Esophagus muscularis mucosa (tissue), 4 donors: ENCODE measurements around the gene TUBGCP6. TPM values are rescaled to one million over a fixed set of nuclear protein-coding genes. Genes with fewer than 3 reads are reported as not detected.

Source experiments
- DNase-seq: peaks from one replicate; pipeline ENCODE4 v3.0.0-alpha.2; 2017; ENCODE audit errors: extremely low spot score
- H3K27ac ChIP-seq, 4 donors: fragments of 200-600 bp; sonication (generic); replicated peaks in 1 of 4; 1 replicate in 3 of 4; 2 replicates in 1 of 4; pipeline ENCODE4 v1.5.1; 2016 to 2019; ENCODE audit warnings: mild to moderate bottlenecking in 1 of 4
- H3K27me3 ChIP-seq, 4 donors: fragments of 200-600 bp; sonication (generic); one replicate each; pipeline versions ENCODE4 v1.5.1 to v1.6.0; 2016 to 2019
- H3K36me3 ChIP-seq, 4 donors: fragments of 200-600 bp; sonication (generic); one replicate each; pipeline ENCODE4 v1.5.1; 2016 to 2019
- H3K4me1 ChIP-seq, 4 donors: fragments of 200-600 bp; sonication (generic); one replicate each; pipeline ENCODE4 v1.5.1; 2016 to 2019
- H3K4me3 ChIP-seq, 4 donors: fragments of 200-600 bp; sonication (generic); 1 replicate in 2 of 4; 2 replicates in 2 of 4; pipeline ENCODE4 v1.5.1; 2016 to 2019; ENCODE audit warnings: mild to moderate bottlenecking in 4 of 4, moderate library complexity in 1 of 4
- H3K9me3 ChIP-seq, 4 donors: fragments of 200-600 bp; sonication (generic); 1 replicate in 3 of 4; 2 replicates in 1 of 4; pipeline ENCODE4 v1.5.1; 2016 to 2019
- CTCF ChIP-seq, 3 experiments: fragments of 200-600 bp in 2 of 3; fragments of 450-650 bp in 1 of 3; sonication (generic) in 2 of 3; IDR thresholded peaks; one replicate each; pipeline ENCODE4 v1.5.1; 2017 to 2019; ENCODE audit warnings: antibody characterized with exemption in 3 of 3, mild to moderate bottlenecking in 2 of 3, moderate library complexity in 1 of 3
- EP300 ChIP-seq: sonication (generic); formaldehyde crosslinking; IDR thresholded peaks from one replicate; pipeline ENCODE4 v1.6.1; 2017; ENCODE audit warnings: antibody characterized with exemption
- POLR2A ChIP-seq: fragments of 450-650 bp; IDR thresholded peaks from one replicate; pipeline ENCODE4 v1.6.1; 2017; ENCODE audit warnings: antibody characterized with exemption, moderate library complexity, mild to moderate bottlenecking, low read depth
- POLR2AphosphoS5 ChIP-seq, 2 donors: sonication (generic); formaldehyde crosslinking; IDR thresholded peaks; one replicate each; pipeline ENCODE4 v1.6.1; 2017; ENCODE audit warnings: antibody characterized with exemption in 2 of 2
- WGBS: methylation state at CpG from one replicate; pipeline ENCODE4 v1.1.5; 2018; 5-methylcytosine and 5-hydroxymethylcytosine counted together
- intact Hi-C: fragments of 100-400 bp; cut with DNase I; formaldehyde crosslinking; loops from one replicate; pipeline ENCODE4 v1.15.1; 2023
- total RNA-seq, 4 donors: library from RNA; depleted of rRNA; stranded (reverse); fragments of >200 nt; gene quantifications; one replicate each; pipeline versions ENCODE4 v1.1.0 to v1.2.1, GENCODE V29; 2016

TUBGCP6 gene
- total RNA-seq, 4 donors from 2014 or later: 20.2 to 38.0 (median 30.0) TPM

DNA sequence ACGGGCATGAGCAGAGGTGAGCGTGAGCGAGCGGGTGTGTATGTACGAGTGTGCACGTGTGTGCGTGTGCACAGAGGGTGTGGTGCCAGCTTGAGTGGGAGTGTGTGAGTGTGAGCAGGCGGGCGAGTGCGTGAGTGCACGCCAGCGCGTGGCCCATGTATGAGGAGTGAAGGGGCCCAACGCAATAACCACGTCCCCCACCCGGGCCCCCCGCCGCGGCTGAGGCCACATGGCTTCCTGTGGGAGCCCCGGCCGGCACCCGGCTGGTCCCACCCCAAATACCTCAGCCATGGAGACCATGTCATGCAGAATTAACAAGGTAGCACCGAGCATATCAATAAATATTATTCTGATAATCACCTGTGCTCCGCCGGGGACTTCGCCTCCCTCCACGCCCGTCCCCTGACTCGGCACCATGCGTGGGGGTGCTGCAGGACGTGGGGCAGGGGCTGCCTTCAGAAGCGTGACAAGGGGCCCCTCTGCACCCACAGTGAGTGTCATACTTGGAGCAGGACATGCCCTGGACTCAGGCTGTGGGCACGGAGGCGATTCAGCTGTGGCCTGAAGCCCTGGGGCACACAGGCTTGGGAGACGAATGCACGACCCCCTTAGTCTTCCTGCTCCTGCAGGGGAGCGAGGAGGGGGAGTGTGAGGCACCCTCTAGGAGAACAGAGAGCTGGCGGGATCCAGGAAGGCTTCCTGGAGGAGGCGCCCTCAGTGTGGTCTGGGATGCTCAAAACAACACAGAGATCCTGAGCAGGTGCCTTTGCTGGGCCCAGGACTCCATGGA lies 64.7 kb downstream of the TUBGCP6 start:
- Histone ChIP-seq H3K4me3 (no peak overlapping the region), H3K4me1 (peaks cover 13 to 30% (median 17%) of the 10 kb centered on the region in 4 donors), H3K36me3 (no peaks in the 10 kb centered on the region), H3K27me3 (peaks cover 0 to 58% (median 17%) of the 10 kb centered on the region in 4 donors), H3K9me3 (no peaks in the 10 kb centered on the region), H3K27ac (no peak overlapping the region)
- no peak for DNase-seq
- intact Hi-C loops: loop anchor here (5.0 kb wide), 1 partner anchor 248 kb away; no protein-coding TSS in a partner anchor
- WGBS: 77% methylated on average over 39 of the region's 39 CpGs
- TF ChIP-seq POLR2A (no peak), EP300 (no peak), POLR2AphosphoS5 (IDR thresholded peaks at IDR 0.05) (no peak), CTCF (IDR thresholded peaks at IDR 0.05) (no peak)

DNA sequence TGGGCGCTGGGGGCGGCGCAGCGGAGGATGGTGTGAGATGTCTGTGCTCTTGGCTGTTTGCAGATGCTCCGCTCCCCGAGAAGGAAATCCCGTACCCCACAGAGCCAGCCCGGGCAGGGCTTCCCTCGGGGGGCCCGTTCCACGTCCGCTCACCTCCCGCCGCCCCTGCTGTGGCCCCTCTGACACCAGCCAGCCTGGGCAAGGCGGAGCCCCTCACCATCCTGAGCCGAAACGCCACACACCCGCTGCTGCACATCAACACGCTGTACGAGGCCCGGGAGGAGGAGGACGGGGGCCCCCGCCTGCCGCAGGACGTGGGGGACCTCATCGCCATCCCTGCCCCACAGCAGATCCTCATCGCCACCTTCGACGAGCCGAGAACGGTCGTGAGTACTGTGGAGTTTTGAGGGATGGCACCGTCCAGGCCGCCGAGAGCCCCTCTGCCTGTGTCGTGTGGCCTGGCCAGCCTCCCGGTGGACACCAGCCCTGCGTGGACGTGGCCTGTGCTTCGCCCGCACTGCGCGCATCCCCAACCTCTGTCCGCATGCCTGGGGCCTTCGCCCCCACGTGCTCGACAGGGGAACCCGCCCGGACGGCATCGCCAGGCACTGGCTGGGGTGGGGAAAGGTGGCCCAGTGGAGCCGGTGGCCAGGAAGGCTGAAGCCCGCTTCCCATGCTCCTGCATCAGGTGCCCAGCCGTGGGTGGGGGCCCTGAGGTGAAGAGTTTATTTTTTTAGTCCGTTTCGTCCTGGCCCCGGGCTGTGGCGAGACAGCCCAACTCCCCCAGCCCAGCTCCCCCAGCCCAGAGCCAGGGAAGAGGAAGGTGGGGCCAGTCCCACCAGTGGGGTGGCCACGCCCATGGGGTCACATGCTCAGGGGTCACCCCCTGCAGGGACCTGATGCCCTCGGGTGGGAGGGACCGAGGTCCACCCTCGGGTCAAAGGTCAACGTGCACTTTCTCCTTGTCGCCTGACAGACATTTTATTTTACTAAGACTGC lies 65.7 kb downstream of the TUBGCP6 start:
- Histone ChIP-seq H3K9me3 (no peaks in the 10 kb centered on the region), H3K4me1 (peaks cover 5 to 20% (median 7%) of the 10 kb centered on the region in 4 donors), H3K27me3 (peaks cover 0 to 67% (median 17%) of the 10 kb centered on the region in 4 donors), H3K36me3 (no peaks in the 10 kb centered on the region), H3K4me3 (no peak overlapping the region), H3K27ac (no peak overlapping the region)
- no peak for TF ChIP-seq CTCF (IDR thresholded peaks at IDR 0.05)
- TF ChIP-seq POLR2A: no peak
- no peak for TF ChIP-seq POLR2AphosphoS5 (IDR thresholded peaks at IDR 0.05)
- TF ChIP-seq EP300: no peak
- intact Hi-C loops: no loop called here
- no peak for DNase-seq
- 83% methylated on average over 41 of the region's 64 CpGs for WGBS

- Histone ChIP-seq H3K36me3 (no peaks in the 10 kb centered on the region), H3K4me1 (peaks cover 0 to 13% (median under 1%) of the 10 kb centered on the region in 4 donors), H3K4me3 (no peak overlapping the region), H3K9me3 (no peaks in the 10 kb centered on the region), H3K27ac (no peak overlapping the region), H3K27me3 (peaks cover 0 to 74% (median 17%) of the 10 kb centered on the region in 4 donors)
- WGBS: 66% methylated on average over 17 of the region's 22 CpGs
- no peak for DNase-seq
- intact Hi-C loops: no loop called here
- TF ChIP-seq POLR2AphosphoS5 (IDR thresholded peaks at IDR 0.05) (no peak), POLR2A (no peak), CTCF (IDR thresholded peaks at IDR 0.05) (no peak), EP300 (no peak)
These were observed 66.4 kb downstream of the TUBGCP6 start for GRCh38 chr22:50178471-50178864.

DNA sequence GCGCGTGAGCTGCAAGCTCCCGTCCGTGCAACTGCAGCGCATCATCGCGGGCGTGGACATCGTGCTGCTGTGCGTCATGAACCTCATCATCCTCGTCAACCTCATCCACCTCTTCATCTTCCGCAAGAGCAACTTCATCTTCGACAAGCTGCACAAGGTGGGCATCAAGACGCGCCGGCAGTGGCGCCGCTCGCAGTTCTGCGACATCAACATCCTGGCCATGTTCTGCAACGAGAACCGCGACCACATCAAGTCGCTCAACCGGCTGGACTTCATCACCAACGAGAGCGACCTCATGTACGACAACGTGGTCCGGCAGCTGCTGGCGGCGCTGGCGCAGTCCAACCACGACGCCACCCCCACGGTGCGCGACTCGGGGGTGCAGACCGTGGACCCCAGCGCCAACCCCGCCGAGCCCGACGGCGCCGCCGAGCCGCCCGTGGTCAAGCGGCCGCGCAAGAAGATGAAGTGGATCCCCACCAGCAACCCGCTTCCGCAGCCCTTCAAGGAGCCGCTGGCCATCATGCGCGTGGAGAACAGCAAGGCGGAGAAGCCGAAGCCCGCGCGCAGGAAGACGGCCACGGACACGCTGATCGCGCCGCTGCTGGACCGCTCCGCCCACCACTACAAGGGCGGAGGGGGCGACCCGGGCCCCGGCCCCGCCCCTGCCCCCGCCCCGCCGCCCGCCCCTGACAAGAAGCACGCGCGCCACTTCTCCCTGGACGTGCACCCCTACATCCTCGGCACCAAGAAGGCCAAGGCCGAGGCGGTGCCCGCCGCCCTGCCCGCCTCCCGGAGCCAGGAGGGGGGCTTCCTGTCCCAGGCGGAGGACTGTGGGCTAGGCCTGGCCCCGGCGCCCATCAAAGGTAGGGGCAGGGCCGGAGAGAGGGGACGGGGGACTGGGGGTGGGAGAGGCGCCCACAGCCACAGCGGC lies 67.0 kb downstream of the TUBGCP6 start:
- Histone ChIP-seq H3K27ac (no peak overlapping the region), H3K27me3 (peaks cover 0 to 79% (median 17%) of the 10 kb centered on the region in 4 donors), H3K4me1 (peaks cover 0 to 13% (median 0%) of the 10 kb centered on the region in 4 donors), H3K4me3 (no peak overlapping the region), H3K36me3 (no peaks in the 10 kb centered on the region), H3K9me3 (no peaks in the 10 kb centered on the region)
- no peak for DNase-seq
- no peak for TF ChIP-seq POLR2A
- intact Hi-C loops: no loop called here
- WGBS: 51% methylated on average over 27 of the region's 98 CpGs
